Activated T-cell treated with anti-CD3 and anti-CD28 coated beads, Interleukin-2, amount 50 U/mL, for 24 hours (primary cell): ENCODE results near the gene SMYD3.

ENCODE experiments used
- DNase-seq: peaks from one replicate; pipeline ENCODE4 v3.0.0-alpha.2; 2020
- H3K27ac Mint-ChIP-seq: 2 replicates; pipeline ENCODE4 v1.8.0; 2020; ENCODE audit warnings: mild to moderate bottlenecking, mixed read lengths
- H3K27me3 Mint-ChIP-seq: 2 replicates; pipeline ENCODE4 v1.8.0; 2020; ENCODE audit warnings: mixed read lengths
- H3K36me3 Mint-ChIP-seq: 2 replicates; pipeline ENCODE4 v1.8.0; 2020; ENCODE audit warnings: low read depth, mixed read lengths
- H3K4me1 Mint-ChIP-seq: 2 replicates; pipeline ENCODE4 v1.8.0; 2020; ENCODE audit warnings: low read depth, mixed read lengths
- H3K4me3 Mint-ChIP-seq: 2 replicates; pipeline ENCODE4 v1.8.0; 2020; ENCODE audit warnings: mild to moderate bottlenecking, moderate library complexity, mixed read lengths
- H3K9me3 Mint-ChIP-seq: 2 replicates; pipeline ENCODE4 v1.8.0; 2020; ENCODE audit warnings: mixed read lengths

SMYD3 gene

DNA sequence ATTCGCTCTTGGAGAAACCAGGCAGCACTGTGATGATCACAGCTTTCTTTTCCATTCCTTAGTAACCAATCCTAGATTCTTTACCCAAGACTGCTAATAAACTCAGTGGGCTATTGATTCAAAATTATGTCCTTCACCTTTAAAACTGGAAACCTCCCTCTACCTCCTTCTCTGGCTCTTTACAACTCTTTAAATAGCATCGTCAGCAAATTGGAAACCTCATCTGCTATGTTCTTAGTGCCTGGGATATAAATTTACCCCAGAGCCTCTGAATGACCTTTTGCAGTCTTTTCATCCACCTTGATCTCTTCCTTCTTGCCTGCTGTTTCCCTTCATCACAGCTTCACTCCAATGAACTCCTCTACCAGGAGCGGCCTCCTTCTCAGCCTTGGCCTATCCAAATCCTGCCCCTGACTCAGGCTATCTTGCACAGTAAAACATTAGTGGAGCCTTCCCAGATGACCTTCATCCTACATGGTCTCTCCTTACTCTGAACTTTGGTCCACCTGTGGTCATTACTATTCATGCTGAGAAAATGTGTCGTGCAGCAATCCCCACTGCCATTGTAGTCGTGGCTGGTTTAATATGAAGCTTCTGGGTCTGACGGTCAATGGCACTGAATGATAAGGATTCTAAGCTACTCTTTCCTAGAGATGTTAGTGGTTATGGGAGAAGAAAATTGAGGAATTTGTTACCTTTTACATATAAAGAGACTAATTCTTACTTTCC is 644.1 kb downstream of the SMYD3 start:
- no peak overlapping the region for H3K4me3 Mint-ChIP-seq
- no peak overlapping the region for H3K27ac Mint-ChIP-seq
- peaks cover 41% of the 10 kb centered on the region for H3K36me3 Mint-ChIP-seq
- peaks cover 4% of the 10 kb centered on the region for H3K4me1 Mint-ChIP-seq
- H3K27me3 Mint-ChIP-seq: no peaks in the 10 kb centered on the region
- H3K9me3 Mint-ChIP-seq: no peaks in the 10 kb centered on the region
- no peak for DNase-seq

- Mint-ChIP-seq H3K4me1 (peaks cover 4% of the 10 kb centered on the region), H3K4me3 (no peak overlapping the region), H3K36me3 (peaks cover 59% of the 10 kb centered on the region), H3K9me3 (no peaks in the 10 kb centered on the region), H3K27me3 (no peaks in the 10 kb centered on the region), H3K27ac (no peak overlapping the region)
- no peak for DNase-seq
Observed at GRCh38 chr1:245860657-245861544, 646.2 kb downstream of the SMYD3 start.

DNA sequence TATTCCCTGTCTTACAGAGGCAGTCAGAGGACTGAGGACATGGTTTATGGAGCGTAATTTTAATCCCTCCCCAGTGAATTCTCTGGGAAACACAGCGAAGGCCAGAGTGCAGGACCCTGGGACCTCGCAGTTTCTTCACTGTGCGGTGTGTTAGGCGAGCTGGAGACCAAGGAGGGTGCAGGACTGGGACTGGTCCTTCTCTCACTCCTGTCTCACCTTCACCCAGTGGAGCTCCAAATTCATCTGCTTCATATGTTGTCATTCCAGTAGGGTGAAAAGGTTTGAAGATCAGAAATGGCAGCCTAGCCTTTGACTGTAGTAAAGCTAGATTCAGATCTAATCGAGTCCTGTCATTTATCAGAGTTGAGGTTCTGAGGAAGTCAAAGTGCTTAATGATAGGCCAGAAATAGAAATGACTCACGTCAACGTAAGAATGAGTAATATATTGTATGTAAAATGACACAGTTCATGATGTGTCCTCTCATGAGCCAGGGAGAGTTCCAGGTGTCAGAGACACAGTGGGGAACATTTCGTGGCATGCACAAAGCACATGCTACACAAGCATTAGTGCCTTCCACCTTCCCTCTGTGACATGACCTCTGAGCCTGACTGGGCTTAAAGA is 647.5 kb downstream of the SMYD3 start:
- DNase-seq: no peak
- Mint-ChIP-seq H3K27ac (no peak overlapping the region), H3K9me3 (peaks cover under 1% of the 10 kb centered on the region), H3K36me3 (peaks cover 64% of the 10 kb centered on the region), H3K27me3 (no peaks in the 10 kb centered on the region), H3K4me1 (peaks cover 4% of the 10 kb centered on the region), H3K4me3 (no peak overlapping the region)

DNA sequence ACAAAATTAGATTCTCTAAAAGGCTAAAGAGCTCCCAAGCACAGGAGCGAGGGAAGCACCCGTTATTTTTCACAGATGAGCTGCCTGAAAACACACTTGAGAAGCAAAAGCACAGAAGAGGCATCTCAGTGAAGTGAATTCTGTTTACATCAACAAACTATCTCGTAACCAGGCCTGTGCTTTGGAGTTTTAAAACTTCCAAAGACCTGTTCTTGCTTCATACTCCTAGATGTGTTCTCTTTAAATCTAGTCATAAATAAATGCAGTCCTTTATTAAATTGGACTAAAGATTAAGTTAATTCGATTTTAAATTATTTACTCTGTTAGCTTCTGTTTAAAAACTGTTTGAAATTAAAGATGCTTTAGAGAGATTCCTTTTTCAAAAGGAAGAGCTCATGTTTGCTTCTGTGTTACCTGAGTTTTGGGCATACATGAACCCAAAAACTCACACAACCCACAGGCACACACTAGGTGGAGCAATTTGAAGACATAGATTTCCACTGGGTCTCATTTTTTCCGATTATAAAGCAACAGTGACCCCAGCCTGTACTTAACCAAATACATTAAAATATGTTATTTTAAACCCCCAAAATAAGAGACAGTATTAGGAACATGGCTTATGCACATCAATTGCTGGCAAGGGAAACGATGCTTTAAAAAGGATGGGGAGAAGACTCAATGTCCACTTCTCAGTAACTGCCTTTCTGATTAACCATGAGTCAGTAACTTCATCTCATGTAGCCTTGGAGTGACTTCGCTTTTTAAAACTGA is 648.2 kb downstream of the SMYD3 start:
- DNase-seq: no peak
- H3K36me3 Mint-ChIP-seq: peaks cover 63% of the 10 kb centered on the region
- H3K4me1 Mint-ChIP-seq: peaks cover 4% of the 10 kb centered on the region
- H3K4me3 Mint-ChIP-seq: no peak overlapping the region
- H3K27me3 Mint-ChIP-seq: no peaks in the 10 kb centered on the region
- H3K27ac Mint-ChIP-seq: no peak overlapping the region
- peaks cover 3% of the 10 kb centered on the region for H3K9me3 Mint-ChIP-seq

- H3K27ac Mint-ChIP-seq: no peak overlapping the region
- peaks cover 3% of the 10 kb centered on the region for H3K9me3 Mint-ChIP-seq
- no peak for DNase-seq
- H3K36me3 Mint-ChIP-seq: peaks cover 62% of the 10 kb centered on the region
- H3K27me3 Mint-ChIP-seq: no peaks in the 10 kb centered on the region
- H3K4me1 Mint-ChIP-seq: peaks cover 4% of the 10 kb centered on the region
- H3K4me3 Mint-ChIP-seq: no peak overlapping the region
Observed at GRCh38 chr1:245858022-245858721, 648.9 kb downstream of the SMYD3 start.

- H3K4me1 Mint-ChIP-seq: peaks cover 4% of the 10 kb centered on the region
- peaks cover 58% of the 10 kb centered on the region for H3K36me3 Mint-ChIP-seq
- H3K27ac Mint-ChIP-seq: no peak overlapping the region
- peaks cover 3% of the 10 kb centered on the region for H3K9me3 Mint-ChIP-seq
- no peaks in the 10 kb centered on the region for H3K27me3 Mint-ChIP-seq
- no peak overlapping the region for H3K4me3 Mint-ChIP-seq
- DNase-seq: no peak
Observed at GRCh38 chr1:245856944-245857531, 650.0 kb downstream of the SMYD3 start.

DNA sequence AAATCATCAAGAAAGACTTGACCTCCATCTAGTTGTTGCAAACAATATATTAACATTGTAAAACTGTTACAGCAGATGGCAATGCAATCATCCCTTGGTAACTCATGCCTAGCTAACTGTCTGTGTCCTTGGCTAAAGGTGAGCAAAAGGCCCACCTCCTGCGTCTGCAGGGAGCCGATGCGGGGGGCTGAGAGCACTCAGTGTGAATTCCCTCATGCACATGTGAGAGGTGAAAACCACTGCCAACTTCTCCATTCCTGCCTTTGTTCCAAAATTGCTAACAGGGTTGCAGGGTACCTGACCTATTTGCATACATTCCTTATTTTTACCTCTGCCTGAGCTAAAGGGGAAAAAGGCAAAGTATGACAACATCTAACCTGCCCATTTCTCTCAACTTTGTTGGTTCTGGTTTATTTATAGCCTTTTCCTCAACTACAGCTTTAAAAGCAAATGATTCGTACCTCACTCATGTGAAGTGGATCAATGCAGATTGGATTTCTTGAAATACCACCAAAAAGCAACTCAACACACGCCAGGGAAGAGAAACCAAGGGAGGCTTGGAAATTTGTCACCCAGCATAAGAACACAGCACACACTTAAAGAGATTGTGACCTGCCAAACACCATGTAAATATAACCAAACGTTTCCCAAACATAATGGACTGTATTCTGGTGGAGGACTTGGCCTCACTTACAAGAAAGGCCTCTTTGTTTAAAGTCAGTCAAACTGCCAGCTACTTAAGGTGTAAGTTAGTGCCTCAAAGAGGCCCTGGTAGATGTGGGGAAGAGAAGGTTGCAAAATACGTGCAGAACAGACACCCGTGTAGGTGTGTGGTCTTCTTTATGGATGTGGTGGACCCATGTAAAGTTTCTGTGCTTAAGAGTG is 651.0 kb downstream of the SMYD3 start:
- H3K27ac Mint-ChIP-seq: no peak overlapping the region
- peaks cover 52% of the 10 kb centered on the region for H3K36me3 Mint-ChIP-seq
- no peak for DNase-seq
- no peak overlapping the region for H3K4me3 Mint-ChIP-seq
- H3K4me1 Mint-ChIP-seq: peaks cover 4% of the 10 kb centered on the region
- H3K27me3 Mint-ChIP-seq: no peaks in the 10 kb centered on the region
- peaks cover 3% of the 10 kb centered on the region for H3K9me3 Mint-ChIP-seq

GRCh38 chr1:245853291-245853690 is 653.8 kb downstream of the SMYD3 start:
- peaks cover 3% of the 10 kb centered on the region for H3K9me3 Mint-ChIP-seq

GRCh38 chr1:245843101-245843500 is 664.0 kb downstream of the SMYD3 start:
- H3K4me3 Mint-ChIP-seq: no peak overlapping the region
- H3K27me3 Mint-ChIP-seq: no peaks in the 10 kb centered on the region
- no peak overlapping the region for H3K27ac Mint-ChIP-seq
- H3K4me1 Mint-ChIP-seq: no peaks in the 10 kb centered on the region
- DNase-seq: no peak
- no peaks in the 10 kb centered on the region for H3K9me3 Mint-ChIP-seq
- H3K36me3 Mint-ChIP-seq: peaks cover 1% of the 10 kb centered on the region

More at GRCh38 chr1:245853291-245853690, 653.8 kb downstream of the SMYD3 start:
- Mint-ChIP-seq H3K4me3 (no peak overlapping the region), H3K36me3 (peaks cover 45% of the 10 kb centered on the region), H3K27me3 (no peaks in the 10 kb centered on the region), H3K27ac (no peak overlapping the region), H3K4me1 (no peaks in the 10 kb centered on the region)
- DNase-seq: no peak

DNA sequence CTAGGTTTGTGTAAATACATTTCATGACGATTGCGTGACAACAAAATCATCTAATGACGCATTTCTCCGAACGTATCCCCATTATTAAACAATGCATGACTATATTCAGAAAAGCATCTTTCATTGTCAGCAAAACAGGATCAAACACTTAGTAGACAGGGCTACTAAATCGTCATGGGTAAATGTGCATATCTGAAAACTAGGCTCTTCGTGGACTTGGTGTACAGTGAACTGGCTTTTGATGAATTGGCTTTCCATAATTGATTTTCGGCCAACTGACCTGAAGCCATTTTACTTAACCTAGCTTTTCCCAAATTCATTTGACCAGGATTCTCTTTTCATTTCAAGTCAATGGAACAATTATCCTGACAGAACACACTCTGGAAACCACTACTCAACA is 665.0 kb downstream of the SMYD3 start:
- no peak for DNase-seq
- no peaks in the 10 kb centered on the region for H3K27me3 Mint-ChIP-seq
- H3K4me3 Mint-ChIP-seq: no peak overlapping the region
- peaks cover 11% of the 10 kb centered on the region for H3K36me3 Mint-ChIP-seq
- H3K9me3 Mint-ChIP-seq: no peaks in the 10 kb centered on the region
- H3K4me1 Mint-ChIP-seq: peaks cover 5% of the 10 kb centered on the region
- H3K27ac Mint-ChIP-seq: no peak overlapping the region

- no peaks in the 10 kb centered on the region for H3K9me3 Mint-ChIP-seq
- H3K4me3 Mint-ChIP-seq: no peak overlapping the region
- peaks cover 5% of the 10 kb centered on the region for H3K4me1 Mint-ChIP-seq
- DNase-seq: no peak
- peaks cover 22% of the 10 kb centered on the region for H3K36me3 Mint-ChIP-seq
- H3K27me3 Mint-ChIP-seq: no peaks in the 10 kb centered on the region
- no peak overlapping the region for H3K27ac Mint-ChIP-seq
Observed at GRCh38 chr1:245840971-245841370, 666.1 kb downstream of the SMYD3 start.

GRCh38 chr1:245837718-245838117 is 669.4 kb downstream of the SMYD3 start:
- Mint-ChIP-seq H3K36me3 (peaks cover 41% of the 10 kb centered on the region), H3K9me3 (no peaks in the 10 kb centered on the region), H3K4me3 (no peak overlapping the region), H3K27ac (no peak overlapping the region), H3K4me1 (peaks cover 5% of the 10 kb centered on the region), H3K27me3 (no peaks in the 10 kb centered on the region)
- DNase-seq: no peak

- no peak for DNase-seq
- H3K27me3 Mint-ChIP-seq: no peaks in the 10 kb centered on the region
- no peak overlapping the region for H3K4me3 Mint-ChIP-seq
- H3K36me3 Mint-ChIP-seq: peaks cover 53% of the 10 kb centered on the region
- H3K9me3 Mint-ChIP-seq: no peaks in the 10 kb centered on the region
- peaks cover 5% of the 10 kb centered on the region for H3K4me1 Mint-ChIP-seq
- no peak overlapping the region for H3K27ac Mint-ChIP-seq
Observed at GRCh38 chr1:245835386-245835785, 671.7 kb downstream of the SMYD3 start.
